HG03442 (cell line): ENCODE measurements around the gene PCNX3.

ENCODE experiments used
- ATAC-seq: cut with Tn5 transposase; IDR thresholded peaks from one replicate; pipeline ENCODE4 v1.9.1; 2021; ENCODE audit warnings: mild to moderate bottlenecking, moderate library complexity; ENCODE audit not compliant: unreplicated experiment

The PCNX3 gene

DNA sequence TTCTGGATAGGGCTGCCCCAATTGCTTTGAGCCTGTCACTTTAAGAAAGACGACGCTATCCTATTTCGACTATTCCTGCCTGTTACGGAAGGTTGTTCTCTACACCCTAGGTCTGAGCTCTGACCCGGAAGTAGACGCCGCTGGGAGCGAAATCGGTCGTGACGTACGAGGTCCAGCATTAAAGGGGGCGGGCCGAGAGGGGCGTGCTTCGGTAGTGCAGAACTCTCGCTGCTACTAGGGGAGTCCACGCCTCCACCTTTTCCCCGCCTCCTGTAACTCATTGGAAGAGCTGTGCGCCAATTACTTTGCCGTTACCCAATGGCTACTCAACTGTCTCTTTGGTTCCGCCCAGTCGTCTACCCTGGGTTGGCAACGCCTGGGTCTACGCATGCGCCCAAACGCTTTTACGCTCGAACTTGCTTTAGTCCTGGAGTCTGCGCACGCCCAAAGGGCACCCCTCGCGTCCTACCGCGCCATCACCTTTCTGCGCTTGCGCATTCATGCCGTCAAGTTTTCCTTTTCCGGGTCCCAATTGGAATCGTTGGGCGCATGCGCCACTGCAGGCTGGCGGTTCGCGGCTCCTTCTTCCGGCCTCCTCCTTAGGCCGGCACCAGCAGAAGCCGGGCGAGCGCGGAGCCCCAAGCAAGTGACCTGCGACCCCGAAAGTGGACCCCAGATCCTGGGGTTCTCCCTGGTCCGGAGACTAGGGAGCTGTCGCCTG, at the start of gene PCNX3:
Gene PCNX3, plus strand, starts transcription at position 548 of the 721 bp plus-strand sequence. CDS start 536 bp downstream, outside the sequence.
- peak; percentile 75 for ATAC-seq

DNA sequence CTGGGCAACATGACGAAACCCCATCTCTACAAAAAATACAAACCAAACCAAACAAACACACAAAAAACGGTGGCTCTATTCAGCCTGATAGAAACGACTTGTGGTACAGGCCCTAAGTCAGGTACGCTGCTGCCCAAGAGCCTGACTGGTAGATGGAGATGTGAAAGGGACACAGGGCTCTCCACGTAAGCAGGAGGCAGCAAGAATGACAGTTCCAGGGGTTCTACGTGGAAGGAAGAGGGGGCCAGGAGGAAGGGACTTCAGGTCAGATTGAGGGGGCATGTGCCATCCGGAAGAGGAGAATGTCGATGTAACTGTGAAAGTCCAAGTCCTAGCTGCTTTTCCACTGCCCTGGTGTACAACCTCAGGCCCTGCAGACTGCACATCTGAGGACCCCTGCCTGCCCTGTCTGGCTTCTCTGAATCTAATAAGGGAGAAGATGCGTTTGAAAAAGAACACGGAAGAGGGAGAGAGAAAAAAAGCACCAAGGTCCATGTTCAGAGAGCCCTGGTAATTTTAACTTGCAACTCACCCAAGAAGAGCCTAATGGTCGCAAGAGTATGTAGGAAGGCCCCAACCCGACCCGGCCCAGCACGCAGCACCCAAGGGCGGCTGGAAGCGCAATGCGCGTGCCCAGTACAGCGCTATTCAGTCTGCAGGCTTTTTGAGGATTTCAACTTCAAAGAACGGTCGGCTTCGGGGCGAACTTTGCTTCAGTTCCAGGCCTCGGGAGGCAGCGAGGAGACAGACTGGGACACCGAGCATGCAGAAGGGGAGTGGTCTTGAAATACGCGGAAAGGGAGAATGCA, 46.2 kb upstream of the PCNX3 start:
- ATAC-seq, result peak; percentile 3

DNA sequence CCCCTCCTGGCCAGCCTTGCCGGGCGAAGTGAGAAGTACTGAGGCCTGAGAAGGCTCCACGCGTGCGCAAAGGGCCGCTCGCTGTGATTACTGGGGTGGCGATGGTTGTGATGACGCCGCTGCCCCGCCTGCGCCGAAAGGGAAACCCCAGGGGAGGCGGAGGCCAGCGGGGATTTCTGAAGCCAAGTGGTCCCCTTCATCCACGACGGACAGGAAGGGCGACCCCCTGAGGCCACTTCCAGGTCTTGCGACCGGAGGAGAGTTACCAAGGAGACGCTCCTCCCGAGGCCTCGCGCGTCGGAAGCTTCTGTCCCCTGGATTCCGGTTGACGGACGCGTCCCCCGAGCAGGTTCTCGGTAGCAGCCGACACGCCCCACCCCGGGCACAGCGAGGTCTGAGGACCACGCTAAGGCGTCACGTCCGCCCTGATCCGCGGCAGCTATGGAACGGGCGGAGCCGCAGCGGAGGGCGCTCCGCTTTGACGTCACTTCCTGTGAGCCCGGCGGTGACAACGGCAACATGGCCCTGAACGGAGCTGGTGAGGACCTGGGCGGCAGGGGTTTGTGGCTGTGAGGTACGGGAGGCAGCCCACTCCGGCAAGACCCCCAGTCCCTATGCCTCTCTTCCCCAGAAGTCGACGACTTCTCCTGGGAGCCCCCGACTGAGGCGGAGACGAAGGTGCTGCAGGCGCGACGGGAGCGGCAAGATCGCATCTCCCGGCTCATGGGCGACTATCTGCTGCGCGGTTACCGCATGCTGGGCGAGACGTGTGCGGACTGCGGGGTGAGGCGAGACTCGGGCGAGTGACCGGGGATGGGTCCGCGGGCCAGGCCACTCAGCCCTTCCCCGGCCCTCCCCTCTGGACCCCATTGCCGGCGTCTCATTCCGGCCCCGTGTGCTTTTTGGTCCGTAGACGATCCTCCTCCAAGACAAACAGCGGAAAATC, 45.3 kb upstream of the PCNX3 start, which contains the start of gene ZNRD2:
Gene ZNRD2, plus strand, starts transcription at position 505 of the 946 bp plus-strand sequence. Its CDS starts 15 bp downstream, at position 520.
- peak; percentile 59 for ATAC-seq

GRCh38 chr11:65571420-65571819, 44.2 kb upstream of the PCNX3 start:
- ATAC-seq, result no peak

DNA sequence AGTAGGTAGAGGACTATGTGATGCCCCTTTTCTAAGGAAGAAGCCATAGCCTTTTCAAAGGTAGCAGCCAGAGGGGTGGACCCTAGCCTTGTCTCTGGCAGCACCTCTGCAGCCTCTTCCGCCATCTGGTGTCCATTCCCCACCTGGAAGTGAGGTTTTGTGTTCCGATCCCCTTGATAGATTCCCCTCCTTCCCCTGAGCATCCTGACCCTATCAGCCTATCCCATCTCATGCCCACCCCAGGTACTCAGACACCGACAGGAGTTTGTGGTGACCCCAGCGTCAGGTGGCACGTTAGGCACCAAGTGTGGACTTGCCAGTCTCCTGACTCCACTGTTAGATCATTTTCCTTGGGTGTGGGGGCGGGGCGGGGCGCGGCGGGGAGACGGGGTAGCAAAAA, 43.6 kb upstream of the PCNX3 start:
- ATAC-seq, result no peak

DNA sequence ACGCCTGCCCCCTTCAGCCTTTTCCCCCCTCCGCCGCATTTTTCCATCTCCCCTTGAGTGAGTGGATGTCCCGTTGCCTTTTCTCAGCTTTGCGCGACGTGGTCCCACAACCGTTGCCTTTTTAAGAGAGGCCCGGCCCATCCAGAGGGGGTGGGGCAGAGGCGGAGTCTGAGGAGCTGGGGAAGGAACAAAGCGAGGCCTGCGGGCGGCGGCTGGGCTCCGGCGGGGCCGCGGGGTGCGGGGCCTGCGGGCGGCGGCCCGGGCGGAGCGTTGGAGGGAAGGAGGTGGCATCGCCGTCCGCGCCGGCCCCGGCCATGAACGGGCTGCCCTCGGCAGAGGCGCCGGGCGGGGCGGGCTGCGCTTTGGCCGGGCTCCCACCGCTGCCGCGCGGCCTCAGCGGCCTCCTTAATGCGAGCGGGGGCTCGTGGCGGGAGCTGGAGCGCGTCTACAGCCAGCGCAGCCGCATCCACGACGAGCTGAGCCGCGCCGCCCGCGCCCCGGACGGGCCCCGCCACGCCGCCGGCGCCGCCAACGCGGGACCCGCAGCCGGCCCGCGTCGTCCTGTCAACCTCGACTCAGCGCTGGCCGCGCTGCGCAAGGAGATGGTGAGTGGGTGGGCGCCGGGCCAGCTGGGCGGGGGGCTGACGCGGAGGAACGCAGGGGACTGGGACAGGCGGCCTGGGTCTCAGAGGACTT, 43.1 kb upstream of the PCNX3 start, which contains the start of gene FAM89B:
Gene FAM89B, plus strand, starts transcription at position 183 of the 696 bp plus-strand sequence. Its CDS starts 132 bp downstream, at position 315.
- no peak for ATAC-seq

DNA sequence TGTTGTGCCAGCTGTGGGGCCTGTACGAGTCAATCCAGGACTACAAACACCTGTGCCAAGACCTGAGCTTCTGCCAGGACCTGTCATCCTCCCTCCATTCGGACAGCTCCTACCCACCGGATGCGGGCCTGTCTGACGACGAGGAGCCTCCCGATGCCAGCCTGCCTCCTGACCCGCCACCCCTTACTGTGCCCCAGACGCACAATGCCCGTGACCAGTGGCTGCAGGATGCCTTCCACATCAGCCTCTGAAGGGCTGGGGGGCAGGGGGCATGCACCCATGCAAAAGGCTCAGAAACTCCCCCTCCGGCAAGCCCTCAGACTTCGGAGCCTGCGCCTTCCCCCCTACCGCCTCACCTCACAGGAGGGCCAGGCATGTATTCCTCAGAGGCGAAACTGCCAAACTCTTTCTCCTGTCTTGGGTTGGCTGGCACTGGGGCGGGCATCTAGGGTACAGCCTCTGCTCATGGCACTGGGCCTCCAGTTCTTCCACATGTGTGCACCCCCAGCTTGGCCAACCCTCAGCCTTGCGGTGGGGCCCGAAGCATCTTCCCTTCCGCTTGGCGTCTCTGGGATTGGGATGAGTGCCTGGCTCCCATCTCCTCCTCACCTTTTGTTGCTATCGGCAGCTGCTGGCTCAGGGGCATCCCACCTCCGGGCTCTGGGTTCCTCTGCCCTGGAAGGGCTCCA, 42.0 kb upstream of the PCNX3 start:
- no peak for ATAC-seq

DNA sequence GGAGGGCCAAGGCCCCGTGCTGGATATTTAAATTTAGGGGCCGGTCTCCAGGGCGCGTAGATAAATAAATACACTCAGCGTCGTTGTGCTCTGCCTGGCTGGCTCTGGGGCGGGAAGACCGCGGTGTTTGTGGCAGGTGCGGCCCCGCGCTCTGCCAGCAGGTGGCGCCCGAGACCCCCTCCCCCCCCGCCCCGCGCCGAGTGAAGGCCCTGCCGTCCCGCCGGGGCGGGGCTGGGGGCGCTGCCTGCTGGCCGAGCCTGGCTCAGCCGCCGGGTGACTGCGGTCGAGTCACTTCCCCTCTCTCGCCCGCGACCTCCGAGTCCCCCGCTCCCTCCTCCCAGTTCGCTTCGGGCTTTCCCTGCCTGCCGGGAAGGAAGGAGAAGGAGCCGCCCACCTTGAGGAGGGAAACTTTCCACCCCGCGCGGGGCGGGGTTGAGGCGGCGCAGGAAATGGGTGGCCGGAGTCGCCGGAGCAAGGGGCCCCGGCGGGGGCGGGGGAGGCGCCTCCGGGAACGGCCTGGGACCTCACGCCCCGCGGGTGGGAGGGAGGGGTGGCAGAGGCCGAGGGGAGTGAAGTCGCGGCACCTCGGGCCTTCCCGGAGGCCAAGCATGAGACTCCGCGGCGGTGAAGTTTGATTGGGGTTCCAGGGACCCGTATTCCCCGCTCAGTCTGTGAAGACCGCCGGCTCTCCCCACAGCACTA, 41.3 kb upstream of the PCNX3 start:
- peak; percentile 30 for ATAC-seq

- ATAC-seq, result no peak
Observed at GRCh38 chr11:65574811-65575567, 40.6 kb upstream of the PCNX3 start.

- ATAC-seq, result no peak
Observed at GRCh38 chr11:65575568-65576231, 39.9 kb upstream of the PCNX3 start, which contains the start of gene EHBP1L1. TSS of gene EHBP1L1 (plus strand) at chr11:65576053. CDS start at chr11:65576303, 250 bp downstream.

- no peak for ATAC-seq
Observed at GRCh38 chr11:65576232-65576866, 39.2 kb upstream of the PCNX3 start.

GRCh38 chr11:65576867-65577755, 38.5 kb upstream of the PCNX3 start:
- ATAC-seq, result no peak

DNA sequence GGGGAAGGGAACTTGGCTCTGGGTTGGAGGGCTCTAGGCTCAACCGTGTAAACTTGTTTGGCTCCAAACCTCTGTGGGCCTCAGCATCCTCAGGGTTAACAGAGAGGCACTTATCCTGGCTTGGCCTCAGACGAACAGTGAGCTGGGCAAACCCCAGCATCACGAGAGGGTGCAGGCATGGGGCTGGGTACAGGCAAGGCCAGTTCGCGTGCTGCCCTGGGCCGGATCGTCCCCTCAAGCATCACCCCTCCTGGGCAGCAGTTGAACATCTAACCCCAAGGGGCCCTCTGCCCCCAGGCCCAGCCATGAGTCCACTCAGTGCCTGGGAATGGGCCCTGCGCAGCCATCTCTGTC, 37.8 kb upstream of the PCNX3 start:
- ATAC-seq, result no peak

DNA sequence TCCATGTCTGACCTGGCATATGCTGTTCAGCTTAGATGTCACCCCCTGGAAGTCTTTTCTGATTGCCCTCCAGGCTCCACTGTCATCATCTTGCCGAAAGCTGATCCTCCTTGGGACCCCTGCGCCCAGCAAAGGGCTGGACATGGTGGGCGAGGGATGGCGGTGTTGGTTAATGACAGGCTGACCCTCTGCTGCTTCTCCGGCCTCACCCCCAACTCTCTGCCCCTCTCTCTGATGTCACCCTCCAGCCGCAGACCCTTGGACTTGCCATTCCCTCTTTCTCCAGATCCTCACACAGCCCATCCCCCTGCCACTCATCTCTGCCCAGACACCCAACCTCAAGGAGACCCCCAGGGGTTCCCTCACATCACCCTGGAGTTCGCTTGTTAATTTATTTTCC, 37.4 kb upstream of the PCNX3 start:
- ATAC-seq, result no peak

GRCh38 chr11:65578667-65579066, 36.9 kb upstream of the PCNX3 start:
- no peak for ATAC-seq

GRCh38 chr11:65579291-65579690, 36.3 kb upstream of the PCNX3 start:
- ATAC-seq, result no peak
